AG09309 (cell line): ENCODE data around the gene RNF112.

ENCODE experiments used
- DNase-seq: peaks from one replicate; pipeline ENCODE4 v3.0.0-alpha.2; 2010; ENCODE audit warnings: low read depth
- H3K4me3 ChIP-seq: 2 replicates; pipeline ENCODE4 v1.5.1; 2011; ENCODE audit warnings: mild to moderate bottlenecking, low read depth, low read length, moderate library complexity; ENCODE audit not compliant: control insufficient read depth
- CTCF ChIP-seq: IDR thresholded peaks from 2 replicates; pipeline ENCODE4 v1.5.1; 2011; ENCODE audit warnings: mild to moderate bottlenecking, low read depth, low read length, inconsistent platforms; ENCODE audit not compliant: insufficient read depth, control insufficient read depth; ENCODE audit errors: missing control alignments

The RNF112 gene

GRCh38 chr17:19464031-19465026 is 53.3 kb downstream of the RNF112 start:
- TF ChIP-seq CTCF = no peak
- no peak overlapping the region for H3K4me3 ChIP-seq
- DNase-seq = no peak
